Hypothalamus (tissue), 51 donors: ENCODE results near the gene SLC7A4.

Experiments
- DNase-seq, 51 donors: peaks; one replicate each; lab custom pipeline; 2025; lab: John Stamatoyannopoulos, UW

SLC7A4 gene

DNA sequence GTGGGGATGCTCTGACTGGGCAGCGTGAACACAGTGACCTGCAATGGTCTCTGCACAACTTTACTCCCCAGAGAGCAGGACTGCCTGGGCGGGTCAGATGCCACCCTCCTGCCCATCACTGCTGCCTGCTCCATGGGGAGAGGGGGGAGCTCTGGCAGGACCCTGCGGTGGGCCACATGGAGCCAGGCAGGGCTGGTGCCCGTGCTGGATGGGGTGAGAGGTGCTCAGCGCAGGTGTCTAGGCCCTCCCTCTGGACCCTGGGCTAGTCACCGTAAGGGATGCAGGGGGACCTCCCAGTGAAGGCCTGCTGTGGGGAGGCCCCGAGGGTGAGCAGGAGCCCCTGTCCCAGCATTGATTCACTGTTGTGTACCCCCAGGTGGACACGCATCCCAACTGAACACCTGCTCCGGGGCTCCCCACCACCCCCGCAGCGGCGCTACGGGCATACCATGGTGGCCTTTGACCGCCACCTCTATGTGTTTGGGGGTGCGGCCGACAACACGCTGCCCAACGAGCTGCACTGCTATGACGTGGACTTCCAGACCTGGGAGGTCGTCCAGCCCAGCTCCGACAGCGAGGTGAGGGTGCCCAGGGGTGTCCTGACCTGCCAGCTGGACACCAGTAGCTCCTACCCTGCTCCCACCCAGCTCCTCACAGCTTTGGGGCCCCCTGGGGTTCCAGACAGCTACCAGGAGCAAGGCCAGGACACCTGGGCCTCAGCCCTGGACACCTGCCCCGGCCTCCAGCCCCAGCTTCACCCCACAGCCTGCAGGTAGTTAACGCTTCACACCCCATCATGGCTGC is 40.9 kb downstream of the SLC7A4 start:
- no peak for DNase-seq

DNA sequence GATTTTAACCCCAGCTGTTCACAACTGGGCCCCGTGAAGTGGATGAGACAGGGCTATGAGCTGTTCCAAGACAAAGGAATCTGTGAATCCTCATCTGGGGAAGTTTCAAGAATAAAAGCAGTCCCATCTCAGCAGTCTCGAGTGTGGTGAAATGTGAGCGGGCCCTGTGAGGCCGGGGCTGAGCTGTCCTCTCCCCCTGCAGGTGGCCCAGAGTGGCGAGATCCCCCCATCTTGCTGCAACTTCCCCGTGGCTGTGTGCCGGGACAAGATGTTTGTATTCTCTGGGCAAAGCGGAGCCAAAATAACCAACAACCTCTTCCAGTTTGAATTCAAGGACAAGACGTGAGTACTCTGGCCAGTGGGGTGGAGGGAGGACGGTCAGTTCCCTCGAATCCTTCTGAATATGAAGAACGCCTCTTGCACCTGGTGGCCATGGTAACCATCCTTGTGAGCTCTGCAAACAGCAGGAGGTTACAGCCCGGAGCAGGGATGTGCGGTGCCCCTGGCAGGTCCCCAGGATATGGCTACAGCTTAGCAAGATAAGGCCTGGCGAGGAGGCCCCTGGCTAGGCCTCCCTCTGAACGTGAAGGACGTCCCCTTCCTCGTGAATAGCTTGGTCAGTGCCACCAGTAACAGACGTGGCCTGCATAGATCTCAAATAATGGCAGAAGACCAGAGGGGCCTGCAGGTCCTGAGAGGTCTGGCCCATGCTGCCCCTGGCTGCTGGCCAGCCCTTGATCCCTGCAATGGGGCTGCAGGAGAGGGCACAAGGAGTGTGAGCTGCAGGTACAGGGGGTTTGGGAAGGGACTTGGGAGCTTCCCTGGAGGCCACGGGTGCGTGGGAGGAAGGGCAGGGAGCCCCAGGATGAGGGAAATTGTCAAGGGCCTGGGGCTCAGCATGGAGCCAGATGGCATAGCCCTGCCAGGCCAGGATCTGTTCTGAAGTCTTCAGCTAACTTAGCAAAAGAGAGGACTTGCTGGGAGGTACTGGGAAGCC is 41.9 kb downstream of the SLC7A4 start:
- DNase-seq = no peak

DNA sequence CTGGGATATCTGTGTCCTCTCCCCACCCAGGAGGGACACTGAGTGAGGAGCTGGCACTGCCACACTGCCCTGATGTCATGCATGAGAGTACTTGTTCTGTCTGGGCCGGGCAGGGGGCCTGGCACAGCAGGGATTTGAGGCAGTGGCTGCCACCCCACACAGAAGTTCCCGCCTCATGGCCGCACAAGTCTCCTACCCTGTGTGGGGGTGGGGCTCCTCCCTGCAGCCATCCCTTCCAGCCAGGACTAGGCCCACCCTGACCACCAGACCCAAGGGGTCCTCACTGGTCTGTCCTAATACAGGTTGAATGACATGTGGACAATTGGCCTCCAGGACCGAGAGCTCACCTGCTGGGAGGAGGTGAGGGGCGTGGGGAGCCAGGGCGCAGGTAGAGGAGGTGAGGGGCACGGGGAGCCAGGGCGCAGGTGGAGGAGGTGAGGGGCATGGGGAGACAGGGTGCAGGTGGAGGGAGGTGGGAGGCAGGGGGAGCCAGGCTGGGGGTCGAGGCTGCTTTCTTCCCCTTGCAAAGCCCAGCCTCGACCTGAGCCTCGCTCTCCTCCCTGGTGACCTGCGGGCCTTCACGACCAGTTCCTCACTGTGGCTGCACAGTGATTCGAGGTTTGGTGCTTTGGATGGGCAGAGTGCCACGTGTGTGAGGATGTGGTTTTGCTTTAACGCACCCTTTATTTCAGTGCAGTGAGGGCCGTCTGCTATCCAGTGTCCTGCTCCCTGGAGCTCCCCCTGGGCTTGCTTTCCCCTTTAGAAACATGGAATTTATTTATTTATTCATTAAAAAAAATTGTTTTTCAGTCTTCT is 42.8 kb downstream of the SLC7A4 start:
- no peak for DNase-seq

DNA sequence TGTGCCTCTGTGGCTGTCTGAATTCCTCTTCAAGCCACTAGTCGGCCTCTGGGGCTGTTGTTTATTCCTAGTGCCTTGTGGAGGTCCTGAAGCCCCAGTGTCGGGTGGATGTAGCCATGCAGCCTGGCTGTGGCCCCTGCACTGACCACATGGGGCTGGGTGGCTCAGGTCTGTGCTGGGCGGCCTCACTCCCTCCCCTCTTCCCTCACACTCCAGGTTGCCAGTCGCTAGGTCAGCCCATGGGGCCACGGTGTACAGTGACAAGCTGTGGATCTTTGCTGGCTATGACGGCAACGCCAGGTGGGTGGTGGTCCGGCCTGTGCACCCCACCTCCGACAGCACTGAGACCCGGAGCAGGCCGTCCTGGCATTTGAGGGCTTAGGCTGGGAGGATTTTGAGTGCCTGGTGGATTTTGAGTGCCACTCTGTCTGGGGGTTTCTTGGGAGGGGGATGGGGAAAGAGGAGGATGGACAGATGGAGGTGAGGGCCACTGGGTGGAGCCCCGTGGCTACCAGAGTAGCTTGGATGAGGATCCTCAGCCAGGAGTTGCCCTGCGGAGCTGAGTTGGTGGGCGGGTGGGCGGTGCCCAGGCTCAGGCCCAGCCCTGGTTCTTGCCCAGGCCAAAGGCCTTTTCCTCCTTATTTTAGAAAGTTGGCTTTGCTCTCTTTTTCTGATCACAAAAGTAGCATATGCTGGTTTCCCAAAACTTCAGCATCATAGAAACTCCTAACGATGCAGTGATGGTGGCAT is 43.6 kb downstream of the SLC7A4 start:
- no peak for DNase-seq

DNA sequence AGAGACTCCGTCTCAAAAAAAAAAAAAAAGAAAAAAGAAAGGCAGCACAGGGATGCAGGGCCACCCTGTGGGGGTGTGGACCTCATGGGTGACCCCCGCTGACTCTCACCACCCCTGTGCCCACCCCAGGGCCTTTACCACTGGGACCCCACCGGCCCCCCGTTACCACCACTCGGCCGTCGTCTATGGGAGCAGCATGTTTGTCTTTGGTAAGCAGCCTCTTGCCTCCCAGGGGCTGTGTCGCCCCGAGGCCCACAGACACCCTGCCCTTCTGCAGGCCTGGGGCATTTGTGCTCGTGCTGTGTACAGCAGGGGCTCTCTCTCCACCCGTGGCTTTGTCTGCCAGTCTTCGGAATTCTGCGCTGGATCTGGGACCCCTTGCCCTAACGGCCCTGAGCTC is 45.0 kb downstream of the SLC7A4 start:
- DNase-seq = no peak

DNA sequence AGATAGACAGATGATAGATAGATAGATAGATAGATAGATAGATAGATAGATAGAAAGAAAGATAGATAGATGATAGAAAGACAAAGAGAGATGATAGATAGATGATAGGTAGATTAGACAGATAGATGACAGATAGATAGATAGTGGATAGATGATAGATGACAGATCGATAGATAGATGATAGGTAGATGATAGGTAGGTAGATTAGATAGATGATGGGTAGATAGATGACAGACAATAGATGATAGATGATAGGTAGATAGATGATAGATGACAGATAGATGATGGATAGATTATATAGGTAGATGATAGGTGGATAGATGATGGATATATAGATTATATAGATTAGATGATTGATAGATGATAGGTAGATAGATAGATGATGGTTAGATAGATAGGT is 46.0 kb downstream of the SLC7A4 start:
- DNase-seq = no peak

DNA sequence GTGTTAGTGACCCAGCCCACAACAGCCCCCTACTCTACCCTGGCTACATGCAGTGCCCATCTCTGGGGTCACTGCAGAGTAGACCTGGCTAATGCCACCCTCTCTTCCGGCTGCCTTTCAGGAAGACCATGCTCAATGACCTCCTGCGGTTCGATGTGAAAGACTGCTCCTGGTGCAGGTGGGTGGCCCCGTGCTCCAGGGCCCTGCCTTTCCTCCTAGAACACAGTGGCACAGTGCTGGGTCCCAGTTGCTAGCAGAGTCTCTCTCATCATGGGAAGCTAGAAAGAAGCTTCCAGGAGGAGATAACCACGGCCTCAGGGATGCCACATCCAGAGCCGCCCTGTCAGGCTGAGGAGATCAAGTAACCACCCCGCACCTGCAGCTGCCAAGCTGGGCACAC is 46.6 kb downstream of the SLC7A4 start:
- DNase-seq = no peak

DNA sequence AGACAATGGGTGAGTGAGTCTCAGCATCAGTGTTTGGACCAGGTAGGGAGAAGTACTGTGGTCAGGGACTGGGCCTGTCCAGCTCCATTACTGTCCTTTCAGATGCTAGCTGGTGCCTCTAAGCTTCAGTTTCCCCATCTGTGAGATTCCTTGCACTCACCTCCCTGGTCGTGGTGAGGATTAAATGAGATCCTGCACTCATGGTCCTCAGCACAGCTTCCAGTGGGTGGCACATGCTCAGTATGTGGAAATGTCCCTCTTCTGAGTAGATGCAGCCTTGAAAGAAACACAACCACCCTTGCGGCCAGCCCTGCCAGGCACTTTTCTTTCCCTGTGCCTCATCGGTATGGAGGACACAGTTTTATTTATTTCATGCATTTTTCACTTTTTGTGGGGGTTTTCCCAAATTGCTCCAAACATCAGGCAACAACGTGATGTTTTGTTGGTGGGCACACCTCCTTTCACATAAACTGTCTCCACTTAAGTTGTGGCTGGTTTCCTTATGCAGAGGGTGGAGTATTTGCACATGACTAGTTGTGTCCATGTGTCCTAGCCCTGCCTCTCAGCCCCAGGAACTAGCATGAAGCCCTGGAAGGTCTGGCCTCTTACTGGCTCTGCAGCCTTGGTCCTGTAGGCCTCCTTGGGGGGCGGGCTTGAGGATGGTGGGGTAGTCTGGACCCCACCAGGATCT is 49.1 kb downstream of the SLC7A4 start:
- no peak for DNase-seq

DNA sequence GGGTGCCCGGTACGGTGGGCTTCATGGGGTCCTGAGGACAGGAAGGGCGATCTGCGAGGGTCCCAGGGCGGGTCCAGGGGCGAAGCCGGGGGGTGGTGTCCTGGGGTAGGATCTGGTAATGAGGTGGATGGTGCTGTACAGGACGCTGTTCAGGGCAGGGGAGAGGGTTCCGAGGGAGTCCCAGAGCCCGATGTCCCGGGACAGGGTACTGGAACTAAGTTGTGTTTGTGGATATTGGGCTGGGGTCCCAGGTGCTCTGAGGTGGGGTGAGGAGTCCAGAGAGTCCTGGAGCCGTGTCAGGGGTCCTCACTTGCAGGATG is 49.8 kb downstream of the SLC7A4 start:
- no peak for DNase-seq

DNA sequence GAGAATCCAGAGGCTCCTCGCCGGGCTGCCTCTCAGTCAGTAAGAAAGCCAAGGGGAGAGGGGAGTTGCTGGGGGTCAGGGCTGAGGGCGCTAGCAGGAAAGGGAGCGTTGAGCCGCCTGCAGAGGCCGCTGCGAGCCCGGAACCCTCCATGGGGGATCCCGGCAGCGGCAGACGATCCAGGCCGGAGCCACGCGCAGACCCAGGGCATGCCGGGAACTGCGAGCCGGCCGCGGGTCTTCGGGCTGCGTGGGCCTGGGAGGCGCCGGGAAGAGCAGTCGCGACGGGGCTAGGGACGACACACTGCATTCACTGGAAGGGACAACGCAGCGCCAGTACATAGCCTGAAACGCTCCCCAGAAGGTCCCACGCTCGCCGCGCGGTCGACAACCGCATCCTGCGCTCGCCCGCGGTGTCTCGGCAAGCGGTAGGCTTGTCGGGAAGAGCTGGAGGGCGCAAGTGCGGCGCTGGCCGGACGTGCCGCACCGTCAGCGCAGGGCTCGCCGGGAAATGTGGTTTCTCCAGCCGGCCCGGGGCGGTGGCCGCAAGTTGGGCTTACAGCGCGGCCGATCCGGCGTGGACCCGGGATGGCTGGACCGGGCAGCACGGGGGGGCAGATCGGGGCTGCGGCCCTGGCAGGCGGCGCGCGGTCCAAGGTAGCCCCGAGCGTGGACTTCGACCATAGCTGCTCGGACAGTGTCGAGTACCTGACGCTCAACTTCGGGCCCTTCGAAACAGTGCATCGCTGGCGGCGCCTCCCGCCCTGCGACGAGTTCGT is 50.4 kb downstream of the SLC7A4 start, which contains the start of gene LZTR1:
LZTR1 (plus strand) TSS at position 511 of the 776 bp plus-strand sequence; CDS start at position 586, 75 bp downstream.
- DNase-seq = peak; percentile 66 to 97 (median 86)

DNA sequence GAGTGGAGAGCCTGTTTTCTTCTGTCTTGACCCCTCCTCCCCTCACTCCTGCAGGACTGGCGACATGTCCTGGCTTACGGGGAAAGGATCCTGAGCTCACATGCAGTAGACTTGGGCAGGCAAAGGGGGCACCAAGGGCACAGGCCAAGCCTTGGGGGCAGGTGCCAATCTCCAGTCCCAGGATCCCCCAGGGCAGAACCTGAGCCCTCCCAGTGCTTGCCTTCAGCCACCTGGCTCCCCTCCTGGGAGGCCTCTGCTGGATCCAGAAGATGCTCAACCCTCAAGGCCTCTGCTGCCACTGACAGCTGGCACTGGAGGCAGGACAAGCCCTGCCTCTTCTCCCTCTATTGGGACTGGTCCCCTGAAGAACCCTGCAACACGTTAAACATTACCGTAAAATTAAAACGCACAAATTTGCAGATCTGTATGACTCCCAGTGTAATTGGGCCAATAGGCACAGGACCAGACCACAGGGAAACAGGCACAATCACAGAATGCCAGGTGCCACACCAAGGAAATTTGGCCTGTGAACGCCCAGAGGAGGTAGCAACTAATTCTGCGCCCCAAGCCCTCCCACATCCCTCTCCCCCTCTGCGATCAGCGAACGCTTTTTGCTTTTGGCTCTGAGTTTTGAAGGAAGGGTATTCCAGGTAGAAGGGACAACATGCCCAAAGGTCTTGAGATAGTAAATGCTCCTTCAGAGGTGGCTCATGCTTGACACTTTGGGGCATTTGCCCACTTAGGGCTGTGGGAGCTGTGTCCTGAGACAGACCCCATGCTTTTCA is 51.2 kb downstream of the SLC7A4 start:
- DNase-seq = no peak

DNA sequence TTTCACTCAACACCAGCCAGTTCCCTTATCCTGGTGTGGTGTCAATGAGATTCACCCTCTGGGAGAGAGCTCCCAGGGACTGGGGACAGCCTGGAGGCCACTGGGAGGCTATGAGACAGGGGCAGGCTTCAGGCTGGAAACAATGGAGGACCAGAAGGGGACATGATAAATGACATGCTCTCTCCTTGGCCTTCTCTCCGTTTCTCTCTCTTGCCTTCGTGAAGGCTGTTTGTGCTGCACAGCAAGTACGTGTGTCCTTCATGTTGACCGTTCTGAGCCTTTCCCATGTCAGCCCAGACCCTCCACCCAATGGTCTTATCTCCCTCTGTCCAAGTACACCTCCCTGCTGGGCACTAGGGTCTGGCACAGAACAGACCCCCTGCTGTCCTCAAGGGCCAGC is 51.8 kb downstream of the SLC7A4 start:
- no peak for DNase-seq

DNA sequence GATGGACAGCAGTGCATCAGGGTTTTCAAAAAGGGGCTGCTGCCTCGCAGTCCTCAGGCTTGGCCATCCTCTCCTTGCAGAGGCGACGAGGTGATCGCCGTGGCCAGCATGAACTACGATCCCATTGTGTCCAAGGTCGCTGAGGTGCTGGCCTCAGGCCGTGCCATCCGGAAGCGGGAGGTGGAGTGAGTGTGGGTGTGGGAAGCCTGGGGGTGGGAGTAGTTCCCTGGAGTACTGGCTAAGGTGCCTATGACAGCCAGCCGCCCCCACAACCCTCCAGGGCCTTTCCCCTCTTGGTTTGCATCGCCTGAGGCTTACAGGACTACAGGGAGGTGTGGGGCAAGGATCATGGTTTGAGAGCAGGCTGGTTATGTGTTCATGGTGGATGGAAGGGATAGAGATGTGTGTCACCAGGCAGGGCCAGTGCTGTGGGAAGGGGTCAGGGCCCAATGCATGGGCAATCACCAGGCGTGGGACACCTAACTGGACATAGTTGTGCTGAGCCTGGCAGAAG is 52.4 kb downstream of the SLC7A4 start:
- DNase-seq = no peak

DNA sequence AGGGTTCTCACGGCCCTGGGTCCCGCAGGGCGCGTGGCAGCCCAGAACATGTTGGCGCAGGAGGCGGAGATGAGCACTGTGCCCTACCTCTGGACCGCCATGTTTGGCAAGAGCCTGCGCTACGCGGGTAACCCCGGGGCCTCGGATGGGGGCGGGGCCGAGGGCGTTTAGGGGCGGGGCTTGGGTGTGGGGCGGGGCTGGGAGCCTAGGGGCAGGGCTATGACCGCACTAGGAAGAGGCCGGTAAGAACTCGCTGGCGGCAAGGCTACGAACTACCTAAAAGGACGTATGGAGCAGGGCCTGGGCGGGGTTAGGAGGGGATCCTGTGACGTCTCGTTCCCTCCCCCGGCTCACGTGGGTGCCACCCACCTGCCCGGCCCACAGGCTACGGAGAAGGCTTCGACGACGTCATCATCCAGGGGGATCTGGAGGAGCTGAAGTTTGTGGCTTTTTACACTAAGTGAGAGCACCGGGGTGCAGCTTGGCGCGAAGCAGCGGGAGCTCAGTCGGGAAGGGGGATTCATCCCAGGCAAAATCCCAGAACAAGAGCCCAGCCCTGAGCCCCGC is 53.0 kb downstream of the SLC7A4 start:
- DNase-seq = peak in 24 of 51 donors; percentile 6 to 67 (median 41)
